Upper lobe of left lung (tissue), 4 donors: ENCODE results near the gene HTRA1.

ENCODE experiments used
- CTCF ChIP-seq, 6 experiments: fragments of 450-650 bp in 4 of 6; fragments of 200-600 bp in 2 of 6; sonication (generic) in 2 of 6; IDR thresholded peaks; one replicate each; pipeline ENCODE4 v1.5.1; 2016 to 2019; ENCODE audit warnings: antibody characterized with exemption in 6 of 6
- EP300 ChIP-seq, 4 donors: sonication (generic); formaldehyde crosslinking; IDR thresholded peaks; one replicate each; pipeline ENCODE4 v1.5.1; 2017; ENCODE audit warnings: antibody characterized with exemption in 4 of 4, control low read depth in 2 of 4
- POLR2A ChIP-seq, 4 donors: fragments of 450-650 bp; IDR thresholded peaks; one replicate each; pipeline ENCODE4 v1.5.1; 2016 to 2017; ENCODE audit warnings: antibody characterized with exemption in 4 of 4, mild to moderate bottlenecking in 2 of 4
- POLR2AphosphoS5 ChIP-seq, 2 donors: sonication (generic); formaldehyde crosslinking; IDR thresholded peaks; one replicate each; pipeline ENCODE4 v1.5.1; 2017; ENCODE audit warnings: antibody characterized with exemption in 2 of 2

GRCh38 chr10:122422266-122422989, 38.9 kb upstream of the HTRA1 start:
- TF ChIP-seq CTCF (IDR thresholded peaks at IDR 0.05), result no peak
- TF ChIP-seq POLR2A (IDR thresholded peaks at IDR 0.05), result no peak
- TF ChIP-seq POLR2AphosphoS5 (IDR thresholded peaks at IDR 0.05), result no peak
- no peak for TF ChIP-seq EP300 (IDR thresholded peaks at IDR 0.05)
